Hepatocyte (in vitro differentiated cells): Measurements from ENCODE around the gene MED4. TPM values are rescaled to one million over a fixed set of nuclear protein-coding genes. Genes with fewer than 3 reads are reported as not detected.
"Not testable (repeated sequence)": the region's sequence is repeated elsewhere in the genome, so short reads cannot be mapped to it uniquely, and the experiment has no call there.

Experiments used
- DNase-seq: peaks from one replicate; pipeline ENCODE4 v3.0.0-alpha.2; 2016; ENCODE audit warnings: low spot score
- H2AFZ ChIP-seq: fragments of 200-600 bp; sonication (generic); 2 replicates; pipeline ENCODE4 v1.6.0; 2016; ENCODE audit warnings: antibody characterized with exemption, mild to moderate bottlenecking
- H3K27ac ChIP-seq: fragments of 200-600 bp; sonication (generic); 2 replicates; pipeline ENCODE4 v1.5.1; 2016; ENCODE audit warnings: mild to moderate bottlenecking
- H3K27me3 ChIP-seq: fragments of 200-600 bp; sonication (generic); 2 replicates; pipeline ENCODE4 v1.6.1; 2016
- H3K36me3 ChIP-seq: fragments of 200-600 bp; sonication (generic); replicated peaks from 2 replicates; pipeline ENCODE4 v1.5.1; 2016; ENCODE audit warnings: low read depth; ENCODE audit not compliant: insufficient read depth
- H3K4me1 ChIP-seq: fragments of 200-600 bp; sonication (generic); 2 replicates; pipeline ENCODE4 v1.5.1; 2016; ENCODE audit warnings: mild to moderate bottlenecking, moderate library complexity; ENCODE audit not compliant: insufficient read depth
- H3K4me2 ChIP-seq: fragments of 200-600 bp; sonication (generic); 2 replicates; pipeline ENCODE4 v1.6.0; 2016
- H3K4me3 ChIP-seq: fragments of 200-600 bp; sonication (generic); 2 replicates; pipeline ENCODE4 v1.5.1; 2016; ENCODE audit warnings: mild to moderate bottlenecking
- H3K79me2 ChIP-seq: fragments of 200-600 bp; sonication (generic); 2 replicates; pipeline ENCODE4 v1.6.0; 2017; ENCODE audit warnings: mild to moderate bottlenecking
- H3K9me2 ChIP-seq: fragments of 200-600 bp; sonication (generic); replicated peaks from 2 replicates; pipeline ENCODE4 v1.6.0; 2017; ENCODE audit warnings: mild to moderate bottlenecking; ENCODE audit not compliant: insufficient read depth
- H3K9me3 ChIP-seq: fragments of 200-600 bp; sonication (generic); 2 replicates; pipeline ENCODE4 v1.5.1; 2016; ENCODE audit warnings: low read depth, mild to moderate bottlenecking
- H4K20me1 ChIP-seq: fragments of 200-600 bp; sonication (generic); 2 replicates; pipeline ENCODE4 v1.6.0; 2016; ENCODE audit warnings: mild to moderate bottlenecking; ENCODE audit not compliant: insufficient read depth, poor library complexity, severe bottlenecking
- EZH2 ChIP-seq: fragments of 200-600 bp; sonication (generic); IDR thresholded peaks from 2 replicates; pipeline ENCODE4 v1.6.1; 2016; ENCODE audit warnings: antibody characterized with exemption, mild to moderate bottlenecking, borderline replicate concordance
- EZH2phosphoT487 ChIP-seq: fragments of 200-600 bp; sonication (generic); IDR thresholded peaks from one replicate; pipeline ENCODE4 v1.6.1; 2018; ENCODE audit warnings: antibody characterized with exemption, mild to moderate bottlenecking, low read depth, moderate library complexity; ENCODE audit not compliant: unreplicated experiment, severe bottlenecking
- WGBS: methylation state at CpG from one replicate; pipeline ENCODE4 v1.1.6; 2016; ENCODE audit warnings: low lambda C conversion rate; ENCODE audit errors: missing lambda C conversion rate; 5-methylcytosine and 5-hydroxymethylcytosine counted together
- polyA plus RNA-seq: library from polyadenylated mRNA; unstranded; fragments of >200 nt; fragmentation: Nextera tagmentation; extraction: Ambion mirVana; gene quantifications from 2 replicates; pipeline ENCODE4 v1.2.1, GENCODE V29; 2016
- total RNA-seq: library from RNA; depleted of rRNA; stranded (reverse); fragments of >200 nt; gene quantifications from 2 replicates; pipeline ENCODE4 v1.2.3, GENCODE V29; 2014
- TF ChIP-seq, protein P1 (sequence below): fragments of 200-600 bp; sonication (generic); IDR thresholded peaks from 2 replicates; pipeline ENCODE4 v1.5.1; 2016; ENCODE audit warnings: antibody characterized with exemption, mild to moderate bottlenecking; ENCODE audit not compliant: poor library complexity

The MED4 gene
- total and polyA plus RNA-seq, 2 experiments from 2014 or later = 37.4 to 63.4 TPM

DNA sequence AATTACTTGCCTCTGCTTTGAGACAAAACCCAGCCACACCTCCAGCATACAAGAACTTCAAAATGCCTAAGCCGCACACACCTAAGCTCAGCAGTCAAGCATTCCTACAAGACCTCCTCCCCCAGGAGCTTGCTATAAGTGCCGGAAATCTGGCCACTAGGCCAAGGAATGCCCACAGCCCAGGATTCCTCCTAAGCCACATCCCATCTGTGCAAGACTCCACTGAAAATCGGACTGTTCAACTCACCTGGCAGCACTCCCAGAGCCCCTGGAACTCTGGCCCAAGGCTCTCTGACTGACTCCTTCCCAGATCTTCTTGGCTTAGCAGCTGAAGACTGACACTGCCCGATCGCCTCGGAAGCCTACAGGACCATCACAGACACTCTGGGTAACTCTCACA lies 36.4 kb downstream of the MED4 start:
- not testable (repeated sequence) for H3K27me3 ChIP-seq, H4K20me1 ChIP-seq, H3K36me3 ChIP-seq, H3K79me2 ChIP-seq, H3K9me3 ChIP-seq, H3K27ac ChIP-seq, H3K9me2 ChIP-seq, H3K4me1 ChIP-seq, H3K4me2 ChIP-seq, H3K4me3 ChIP-seq, DNase-seq, H2AFZ ChIP-seq
- 100% methylated on average over 6 of the region's 6 CpGs for WGBS

DNA sequence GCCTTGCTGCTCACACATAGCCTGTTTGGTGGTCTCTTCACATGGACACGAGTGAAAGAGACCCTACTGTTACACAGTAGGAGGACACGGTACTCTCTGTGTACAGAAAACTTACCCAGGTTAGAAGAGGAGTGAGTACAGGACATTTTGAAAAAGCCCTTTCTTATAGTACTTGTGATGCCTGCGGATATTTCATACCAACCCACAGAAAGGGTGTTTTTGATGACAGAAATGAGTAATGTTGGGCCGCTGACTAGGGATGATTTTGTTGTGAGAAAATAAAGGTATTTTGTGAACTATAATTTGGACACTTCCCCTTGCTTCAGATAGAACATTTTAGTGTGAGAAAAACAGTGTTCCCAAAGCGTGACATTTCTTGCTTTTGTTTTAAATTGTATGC lies 39.2 kb downstream of the MED4 start:
- Histone ChIP-seq H3K27ac (no peak overlapping the region), H3K9me2 (no peaks in the 10 kb centered on the region), H3K9me3 (no peaks in the 10 kb centered on the region), H3K27me3 (no peaks in the 10 kb centered on the region), H3K4me1 (no peaks in the 10 kb centered on the region), H3K79me2 (no peaks in the 10 kb centered on the region), H4K20me1 (no peaks in the 10 kb centered on the region), H3K36me3 (no peaks in the 10 kb centered on the region), H2AFZ (no peak overlapping the region), H3K4me3 (no peak overlapping the region), H3K4me2 (no peak overlapping the region)
- TF ChIP-seq EZH2phosphoT487 = no peak
- TF ChIP-seq, protein P1, sequence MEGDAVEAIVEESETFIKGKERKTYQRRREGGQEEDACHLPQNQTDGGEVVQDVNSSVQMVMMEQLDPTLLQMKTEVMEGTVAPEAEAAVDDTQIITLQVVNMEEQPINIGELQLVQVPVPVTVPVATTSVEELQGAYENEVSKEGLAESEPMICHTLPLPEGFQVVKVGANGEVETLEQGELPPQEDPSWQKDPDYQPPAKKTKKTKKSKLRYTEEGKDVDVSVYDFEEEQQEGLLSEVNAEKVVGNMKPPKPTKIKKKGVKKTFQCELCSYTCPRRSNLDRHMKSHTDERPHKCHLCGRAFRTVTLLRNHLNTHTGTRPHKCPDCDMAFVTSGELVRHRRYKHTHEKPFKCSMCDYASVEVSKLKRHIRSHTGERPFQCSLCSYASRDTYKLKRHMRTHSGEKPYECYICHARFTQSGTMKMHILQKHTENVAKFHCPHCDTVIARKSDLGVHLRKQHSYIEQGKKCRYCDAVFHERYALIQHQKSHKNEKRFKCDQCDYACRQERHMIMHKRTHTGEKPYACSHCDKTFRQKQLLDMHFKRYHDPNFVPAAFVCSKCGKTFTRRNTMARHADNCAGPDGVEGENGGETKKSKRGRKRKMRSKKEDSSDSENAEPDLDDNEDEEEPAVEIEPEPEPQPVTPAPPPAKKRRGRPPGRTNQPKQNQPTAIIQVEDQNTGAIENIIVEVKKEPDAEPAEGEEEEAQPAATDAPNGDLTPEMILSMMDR = no peak
- no peak for TF ChIP-seq EZH2
- no peak for DNase-seq
- WGBS = 96% methylated on average over 5 of the region's 5 CpGs

DNA sequence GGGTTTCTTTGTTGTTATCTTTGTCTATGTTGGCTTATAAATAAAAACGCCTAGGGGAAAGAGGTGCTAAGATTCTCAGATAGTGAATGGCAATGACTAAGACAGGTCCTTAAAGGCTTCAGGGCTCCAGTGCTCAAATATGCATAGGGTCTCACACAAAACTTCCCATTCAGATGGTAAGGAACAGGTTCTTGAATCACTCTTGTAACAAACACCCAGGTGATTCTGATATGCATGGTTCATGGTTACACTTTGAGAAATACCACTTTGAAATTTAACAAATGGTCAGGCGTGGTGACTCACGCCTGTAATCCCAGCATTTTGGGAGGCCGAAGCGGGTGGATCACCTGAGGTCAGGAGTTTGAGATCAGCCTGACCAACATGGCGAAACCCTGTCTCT lies 40.3 kb downstream of the MED4 start:
- H2AFZ ChIP-seq = no peak overlapping the region
- no peaks in the 10 kb centered on the region for H3K79me2 ChIP-seq
- TF ChIP-seq EZH2phosphoT487 (no peak), EZH2 (no peak)
- TF ChIP-seq, protein P1 = no peak
- no peak overlapping the region for H3K27ac ChIP-seq
- H3K4me2 ChIP-seq = no peak overlapping the region
- no peaks in the 10 kb centered on the region for H3K4me1 ChIP-seq
- H3K9me2 ChIP-seq = no peaks in the 10 kb centered on the region
- no peaks in the 10 kb centered on the region for H3K9me3 ChIP-seq
- no peaks in the 10 kb centered on the region for H4K20me1 ChIP-seq
- no peak overlapping the region for H3K4me3 ChIP-seq
- no peak for DNase-seq
- H3K27me3 ChIP-seq = no peaks in the 10 kb centered on the region
- no peaks in the 10 kb centered on the region for H3K36me3 ChIP-seq
- 91% methylated on average over 6 of the region's 6 CpGs for WGBS

DNA sequence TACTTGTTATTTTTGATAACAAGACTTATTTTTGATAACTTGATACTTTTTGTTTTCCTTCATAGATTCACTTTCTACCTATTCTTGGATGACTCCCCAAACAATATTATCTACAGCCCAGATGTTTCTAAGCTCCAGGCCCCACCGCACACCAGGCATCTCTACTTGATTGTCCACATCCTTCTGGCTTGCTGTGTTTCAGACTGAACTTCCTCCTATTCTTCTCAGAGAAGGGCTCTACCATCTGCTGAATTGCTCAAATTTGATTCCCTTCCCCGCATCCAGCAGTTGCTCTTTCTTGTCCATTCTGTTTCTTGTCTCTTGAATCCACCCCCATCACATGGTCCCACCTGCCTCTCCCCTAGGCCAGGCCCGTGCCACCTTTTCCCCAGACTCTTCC lies 44.4 kb downstream of the MED4 start:
- Histone ChIP-seq H3K27ac (no peak overlapping the region), H2AFZ (no peak overlapping the region), H4K20me1 (no peaks in the 10 kb centered on the region), H3K4me3 (no peak overlapping the region), H3K4me2 (no peak overlapping the region), H3K36me3 (no peaks in the 10 kb centered on the region), H3K27me3 (no peaks in the 10 kb centered on the region), H3K9me2 (no peaks in the 10 kb centered on the region), H3K79me2 (no peaks in the 10 kb centered on the region), H3K9me3 (no peaks in the 10 kb centered on the region), H3K4me1 (no peaks in the 10 kb centered on the region)
- TF ChIP-seq EZH2 (no peak), EZH2phosphoT487 (no peak)
- TF ChIP-seq, protein P1 = no peak
- 93% methylated on average over 3 of the region's 3 CpGs for WGBS
- DNase-seq = no peak
